Activated CD4-positive, alpha-beta T cell treated with anti-CD3 and anti-CD28 coated beads, Interleukin-2, amount 50 U/mL, for 1 hour (primary cell): ENCODE measurements around the gene HOXB6.

Experiments used
- DNase-seq: peaks from one replicate; pipeline ENCODE4 v3.0.0-alpha.2; 2020

Gene HOXB6

DNA sequence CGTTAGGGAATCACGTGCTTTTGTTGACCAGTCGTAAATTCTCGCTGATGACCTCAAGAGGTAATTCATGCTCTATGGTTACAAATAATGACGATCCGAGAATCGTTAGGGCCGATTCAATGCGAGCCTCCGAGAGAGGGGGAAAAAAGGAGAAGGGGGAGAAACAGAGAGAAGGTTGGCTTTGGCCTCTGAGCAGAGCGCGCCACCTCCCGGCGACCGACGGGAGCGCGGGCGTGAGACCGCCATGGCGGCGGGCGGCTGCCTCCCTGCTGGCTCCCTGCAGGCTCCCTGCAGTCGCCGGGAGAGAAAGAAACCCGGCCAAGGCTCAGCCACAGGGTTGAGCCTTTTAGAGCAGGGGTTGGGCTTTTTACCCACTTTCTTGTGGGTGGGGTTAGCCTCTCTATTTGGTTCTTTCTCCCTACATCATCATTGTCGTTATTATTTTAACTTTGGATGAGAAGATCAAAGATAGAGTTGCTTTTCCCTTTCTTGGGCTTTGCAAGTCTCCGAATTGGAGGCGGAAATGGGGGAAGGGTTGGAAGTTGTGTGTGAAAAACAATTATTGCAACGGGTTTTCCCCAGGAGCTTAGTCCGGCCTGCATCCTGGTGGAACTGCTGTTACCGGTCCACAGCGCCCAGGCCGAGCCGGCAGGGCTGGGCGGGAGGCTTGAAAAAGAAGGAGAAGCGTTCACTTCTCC lies 10.8 kb downstream of the HOXB6 start:
- DNase-seq = peak; percentile 82

DNA sequence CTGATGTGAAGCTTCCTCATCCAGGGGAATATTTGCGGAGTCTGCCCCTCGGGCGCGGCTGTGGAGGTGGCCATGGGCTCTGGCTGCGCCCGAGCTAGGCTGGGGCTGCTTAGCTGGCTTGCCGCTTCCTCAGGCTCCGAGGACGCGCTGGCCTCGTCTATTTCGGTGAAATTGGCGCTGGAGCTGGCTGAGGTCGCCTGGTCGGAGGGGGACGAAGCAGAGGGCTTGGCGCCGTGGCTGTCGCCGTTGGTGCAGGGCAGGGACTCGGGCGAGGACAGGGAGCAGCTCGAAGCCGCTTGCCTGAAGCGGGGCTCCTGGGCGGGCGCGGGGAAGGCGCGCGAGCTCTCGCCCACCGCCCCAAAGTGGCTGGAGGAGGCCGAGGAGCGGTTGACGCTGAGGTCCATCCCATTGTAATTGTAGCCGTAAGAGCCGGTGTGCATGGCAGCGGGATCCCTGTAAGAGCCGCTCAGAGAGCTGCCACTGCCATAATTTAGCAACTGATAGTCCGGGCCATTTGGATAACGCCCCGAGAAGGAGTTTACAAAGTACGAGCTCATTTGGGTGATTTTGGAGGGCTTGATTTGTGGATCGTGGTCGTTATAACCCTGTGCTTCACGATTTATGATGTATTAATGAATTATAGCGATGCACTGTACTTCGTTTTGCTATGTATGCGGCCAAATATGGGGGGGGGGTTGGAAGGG lies 11.5 kb downstream of the HOXB6 start, which contains the start of gene HOXB5:
TSS of gene HOXB5 (minus strand) at position 654 of the 704 bp plus-strand sequence. CDS start at position 557, 97 bp downstream.
- no peak for DNase-seq

DNA sequence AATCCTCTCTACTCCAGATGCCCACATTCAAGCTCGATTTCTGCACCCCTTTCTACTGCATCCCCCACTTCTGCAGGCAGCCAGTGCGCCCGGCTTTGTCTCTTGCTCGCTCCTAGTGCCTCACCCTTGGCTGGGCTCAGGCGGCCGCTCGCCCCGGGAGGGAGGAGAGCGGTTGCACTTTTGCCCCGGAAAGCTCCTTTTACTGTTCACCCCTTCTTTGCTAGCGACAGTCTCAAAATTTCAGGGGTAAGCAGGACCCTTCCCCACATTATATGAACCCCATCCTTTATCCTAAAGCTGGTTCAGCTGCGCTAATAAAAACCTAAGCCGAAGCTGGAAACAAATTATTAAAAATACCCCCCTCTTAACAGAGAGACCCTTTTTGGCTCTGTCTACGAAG lies 12.2 kb downstream of the HOXB6 start:
- no peak for DNase-seq

DNA sequence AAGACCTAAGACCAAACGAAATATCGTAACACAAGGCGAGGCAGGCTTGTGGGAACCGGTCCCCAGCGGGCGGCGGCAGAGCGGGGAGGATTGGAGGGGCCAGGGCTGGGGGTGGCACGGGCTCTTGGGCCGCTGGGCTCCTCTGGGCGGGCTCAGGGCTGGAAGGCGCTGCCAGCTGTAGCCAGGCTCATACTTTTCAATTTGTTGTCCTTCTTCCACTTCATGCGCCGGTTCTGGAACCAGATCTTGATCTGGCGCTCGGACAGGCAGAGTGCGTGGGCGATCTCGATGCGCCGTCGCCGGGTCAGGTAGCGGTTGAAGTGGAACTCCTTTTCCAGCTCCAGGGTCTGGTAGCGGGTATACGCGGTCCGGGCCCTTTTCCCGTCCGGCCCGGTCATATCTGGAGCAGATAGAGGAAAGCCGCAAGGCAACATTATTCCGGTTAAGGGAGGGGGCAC lies 12.7 kb downstream of the HOXB6 start:
- no peak for DNase-seq

DNA sequence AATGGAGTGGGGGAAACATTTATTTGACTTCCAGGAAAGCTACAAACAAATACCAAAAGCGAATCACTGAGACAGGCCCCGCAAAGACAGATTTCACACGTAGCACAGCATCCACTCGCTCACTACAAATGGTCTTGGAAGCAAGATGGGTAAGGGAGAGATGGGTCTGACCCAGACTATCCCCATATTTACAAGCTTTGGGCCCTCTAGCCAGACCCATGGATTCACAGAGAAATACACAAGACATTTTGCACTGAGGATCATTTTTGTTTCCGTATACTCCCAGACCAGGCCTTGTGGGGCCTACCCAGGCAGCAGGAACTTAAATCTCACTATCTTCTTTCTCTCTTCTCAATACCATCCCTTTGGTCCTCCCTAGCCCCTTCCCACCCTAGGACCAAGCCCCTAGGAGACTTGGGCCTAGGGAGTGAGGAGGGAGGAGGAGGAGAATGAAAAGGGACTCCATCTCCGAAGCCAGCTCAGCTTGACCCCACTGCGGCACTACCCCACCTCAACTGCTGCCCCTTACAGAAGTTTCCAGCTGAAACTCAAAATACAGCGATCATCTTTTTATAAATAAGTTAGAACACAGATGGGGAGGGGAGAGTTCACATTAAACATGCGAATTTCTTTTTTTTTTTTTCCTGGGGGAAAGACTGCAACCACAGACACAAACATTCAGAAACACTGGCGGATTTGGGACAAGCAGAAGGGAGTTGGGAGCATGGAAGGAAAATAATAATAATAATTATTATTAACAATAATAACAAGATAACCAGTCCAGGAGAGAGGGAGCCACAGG lies 13.3 kb downstream of the HOXB6 start:
- DNase-seq = no peak

DNA sequence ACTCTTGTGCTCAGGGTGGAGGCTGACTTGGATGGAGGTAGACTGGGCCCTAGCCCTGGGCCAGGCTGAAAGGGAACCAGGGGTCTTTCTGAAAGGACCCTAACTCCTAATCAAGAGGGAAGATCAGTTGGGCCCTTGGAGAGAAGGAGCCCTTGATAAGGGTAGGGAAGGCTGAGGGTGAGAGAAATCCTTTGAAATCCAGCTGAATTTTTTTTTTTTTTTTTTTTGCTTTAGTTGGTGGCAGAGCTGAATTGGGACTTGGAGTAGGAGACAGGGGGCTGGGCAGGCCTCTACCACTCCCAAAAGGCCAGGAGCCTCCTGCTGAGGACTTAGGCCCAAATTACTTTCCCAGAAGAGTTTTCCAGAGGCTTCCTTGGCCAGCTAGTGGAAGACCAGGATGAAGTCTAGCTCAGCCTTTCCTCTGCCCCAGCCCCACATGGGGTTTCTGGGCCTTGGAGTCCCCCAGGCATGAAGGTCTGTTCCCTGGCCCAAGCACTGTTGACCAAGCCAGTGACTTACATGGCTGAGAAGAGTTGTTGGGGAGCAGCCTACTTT lies 14.1 kb downstream of the HOXB6 start:
- no peak for DNase-seq

DNA sequence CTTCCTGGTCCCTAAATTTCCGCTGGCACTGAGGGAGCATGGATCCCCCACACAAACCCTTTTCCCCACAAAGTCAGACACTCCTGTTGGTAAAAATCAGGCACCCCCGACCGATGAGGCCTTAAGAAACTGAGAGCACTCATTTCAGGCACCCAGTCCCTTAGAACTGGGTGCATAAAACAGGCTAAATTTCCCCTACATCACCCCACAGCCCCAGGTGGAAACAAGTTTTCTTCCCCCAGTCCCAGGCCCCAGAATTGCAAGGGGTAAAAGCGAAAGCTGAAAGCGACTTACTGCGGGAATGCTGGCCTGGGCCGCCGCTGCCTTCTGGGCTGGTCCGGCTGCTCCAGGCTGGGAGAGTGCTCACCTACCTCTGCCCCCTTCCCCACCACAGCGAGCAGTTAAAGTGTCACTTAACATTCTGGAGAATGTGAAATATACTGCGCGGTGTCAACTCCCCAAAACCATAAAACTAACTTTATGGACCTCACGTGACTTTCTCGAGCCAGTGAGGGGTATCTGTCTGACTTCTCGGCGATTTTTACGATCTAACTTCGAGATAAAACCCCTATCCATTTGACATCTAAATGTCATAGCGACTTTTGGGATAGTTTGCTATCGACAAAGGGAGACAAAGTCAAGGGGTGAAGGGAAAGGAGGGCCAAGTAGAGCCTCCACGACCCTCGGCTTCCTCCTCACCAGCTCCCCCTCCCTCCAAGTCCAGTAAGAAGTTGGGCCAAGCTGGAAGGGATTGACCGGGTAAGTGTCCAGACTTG lies 14.8 kb downstream of the HOXB6 start, which contains the start of gene HOXB3:
TSS of gene HOXB3 (minus strand) at position 411 of the 776 bp plus-strand sequence. CDS start 37,767 bp downstream, outside the sequence.
- no peak for DNase-seq

DNA sequence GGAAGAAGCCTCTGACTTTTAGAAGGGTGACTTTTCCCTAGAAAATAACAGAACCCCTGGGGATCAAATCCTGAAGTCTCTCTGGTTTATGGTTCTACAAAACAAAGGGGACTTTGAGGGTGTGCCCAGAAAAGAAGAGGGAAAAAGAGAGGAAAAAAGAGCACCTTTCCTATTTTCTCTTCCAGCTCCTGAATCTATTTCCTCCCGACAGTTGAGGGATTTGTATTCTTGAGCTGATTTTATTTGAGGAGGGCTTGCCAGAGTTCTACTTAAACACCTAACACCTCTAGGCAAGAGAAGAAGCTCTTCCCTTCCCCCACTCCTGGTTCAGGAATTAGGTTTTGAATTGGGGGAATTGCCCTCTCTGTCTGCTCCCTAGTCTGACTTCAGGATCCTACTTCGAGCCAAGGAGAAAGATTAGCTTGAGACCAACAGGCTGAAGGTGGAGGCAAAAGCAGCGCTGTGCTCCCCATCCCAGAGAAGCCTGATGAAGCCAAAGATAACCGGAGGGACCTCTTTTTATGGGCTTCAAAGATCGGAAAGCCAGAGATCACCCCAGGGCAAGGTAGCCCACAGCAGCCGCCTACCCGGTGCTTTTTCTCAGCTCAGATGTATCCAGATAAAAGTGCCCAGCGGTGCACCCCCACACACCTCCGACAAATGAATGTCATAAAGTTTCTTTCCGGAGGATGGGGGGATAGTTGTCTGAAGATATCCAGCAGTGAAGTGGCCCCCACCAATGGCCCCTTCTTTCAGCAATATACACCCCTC lies 15.5 kb downstream of the HOXB6 start:
- DNase-seq = no peak

DNA sequence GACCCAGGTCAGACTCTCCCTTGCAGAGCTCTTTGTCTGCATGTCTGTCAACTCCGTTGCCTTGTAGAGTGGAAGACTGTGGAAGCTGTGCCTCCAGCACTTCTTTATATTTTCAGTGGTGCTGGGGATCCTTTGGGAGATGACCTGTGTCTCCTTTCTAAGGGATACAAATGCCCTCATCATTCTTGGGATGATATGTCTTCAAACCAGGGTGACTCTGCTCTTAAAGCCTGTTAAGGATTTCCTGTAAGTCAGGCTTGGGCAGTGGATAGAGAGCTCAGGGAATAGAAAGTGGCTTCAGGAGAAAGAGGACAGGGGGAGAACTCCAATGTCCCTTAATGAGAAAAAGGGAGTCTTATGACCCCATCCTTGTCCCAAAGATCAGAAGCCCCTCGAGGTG lies 16.3 kb downstream of the HOXB6 start:
- DNase-seq = no peak

DNA sequence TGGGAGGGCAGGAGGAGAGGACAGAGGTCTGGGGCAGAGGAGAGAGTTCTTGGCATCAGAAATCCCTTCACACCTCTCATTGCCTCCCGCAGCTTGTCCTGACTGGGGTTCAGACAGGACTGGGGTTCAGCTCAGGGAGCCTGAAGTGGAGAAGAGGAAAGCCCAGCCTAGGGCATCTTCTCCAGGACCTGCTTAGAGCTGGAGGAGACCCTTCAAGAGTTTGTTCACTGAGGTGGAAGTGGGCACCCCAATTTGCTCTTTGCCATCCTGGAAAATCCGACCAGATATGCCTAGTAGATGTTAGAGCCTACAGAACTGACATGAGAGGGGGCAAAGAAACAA lies 16.7 kb downstream of the HOXB6 start:
- no peak for DNase-seq

DNA sequence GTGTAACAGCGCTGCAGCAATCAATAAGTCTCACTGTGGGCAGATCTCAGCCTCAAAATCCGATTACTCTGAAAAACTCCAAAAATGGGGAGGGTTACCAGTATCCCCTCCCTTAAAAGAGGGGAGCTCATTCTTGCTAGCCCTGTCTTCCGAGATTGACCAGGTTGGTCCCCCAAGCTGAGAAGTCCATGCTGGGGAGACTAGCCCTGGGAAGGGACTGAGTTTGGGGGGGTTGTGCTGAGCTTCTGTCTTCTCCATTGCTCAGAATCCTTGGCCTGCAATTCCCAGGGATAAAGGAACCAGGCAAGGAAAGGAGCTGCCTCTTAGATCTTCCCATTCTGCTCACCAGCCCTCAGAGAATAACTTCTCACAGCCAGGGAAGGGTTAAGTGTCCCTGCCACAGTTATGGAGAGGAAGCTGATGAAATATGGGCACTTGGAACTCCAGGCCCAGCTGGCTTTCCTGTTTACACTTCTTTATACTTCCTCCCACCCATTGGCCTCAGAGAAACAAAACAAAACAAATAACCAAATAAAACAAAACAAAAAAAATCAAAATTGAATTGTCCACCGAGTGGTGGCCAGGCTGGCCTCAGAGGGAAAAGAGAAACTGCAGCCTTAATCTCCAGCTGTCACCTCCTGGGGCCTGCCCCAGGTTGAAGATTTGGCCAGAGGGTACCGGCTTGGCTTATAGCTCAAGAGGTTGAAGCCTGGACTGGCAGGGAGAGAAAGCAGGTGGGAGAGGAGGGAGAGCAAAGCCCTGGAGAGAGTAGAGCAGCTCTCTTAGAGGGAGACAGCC lies 17.3 kb downstream of the HOXB6 start:
- DNase-seq = no peak

DNA sequence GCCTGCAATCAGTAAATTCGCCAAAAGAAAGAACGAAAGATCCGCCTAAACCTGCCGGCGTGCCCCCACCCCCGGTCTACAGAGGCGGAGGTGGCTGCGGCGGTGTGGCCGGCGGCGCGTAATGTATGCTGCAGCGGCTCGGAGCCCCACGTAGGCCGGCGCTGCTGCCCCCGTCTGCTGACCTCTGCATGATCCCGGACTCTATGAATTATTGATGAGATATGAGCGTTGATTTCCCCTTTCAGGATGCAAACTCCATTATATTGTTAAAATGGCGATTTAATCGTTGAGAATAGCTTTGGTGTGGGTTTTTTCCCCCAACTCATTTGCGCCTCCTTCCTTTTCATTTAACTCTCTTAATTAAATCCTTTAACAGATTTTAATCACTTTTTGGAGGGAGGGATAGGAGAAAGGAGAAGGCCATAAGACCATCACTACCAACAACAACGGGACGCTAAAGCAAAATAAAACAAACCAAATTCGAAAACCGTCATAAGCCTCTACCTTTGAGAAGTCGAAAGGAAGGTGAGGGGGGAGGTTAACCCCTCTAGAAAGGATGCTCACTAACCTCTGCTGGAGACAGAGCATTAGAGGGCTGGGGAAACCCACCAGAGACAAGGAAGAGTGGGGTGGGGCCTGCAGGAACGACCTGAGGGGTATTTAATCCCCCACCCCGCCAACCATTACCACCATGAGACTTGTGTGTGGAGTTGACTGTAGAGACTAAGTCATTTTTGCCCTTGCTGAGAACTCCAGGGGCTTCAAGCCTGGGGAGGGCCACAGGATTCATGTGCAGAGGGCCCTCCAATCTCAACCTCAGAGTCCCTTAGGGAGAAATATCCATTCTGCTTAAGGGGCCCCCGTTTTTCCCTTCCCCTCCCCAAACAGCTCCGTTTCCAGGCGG lies 18.2 kb downstream of the HOXB6 start:
- no peak for DNase-seq

DNA sequence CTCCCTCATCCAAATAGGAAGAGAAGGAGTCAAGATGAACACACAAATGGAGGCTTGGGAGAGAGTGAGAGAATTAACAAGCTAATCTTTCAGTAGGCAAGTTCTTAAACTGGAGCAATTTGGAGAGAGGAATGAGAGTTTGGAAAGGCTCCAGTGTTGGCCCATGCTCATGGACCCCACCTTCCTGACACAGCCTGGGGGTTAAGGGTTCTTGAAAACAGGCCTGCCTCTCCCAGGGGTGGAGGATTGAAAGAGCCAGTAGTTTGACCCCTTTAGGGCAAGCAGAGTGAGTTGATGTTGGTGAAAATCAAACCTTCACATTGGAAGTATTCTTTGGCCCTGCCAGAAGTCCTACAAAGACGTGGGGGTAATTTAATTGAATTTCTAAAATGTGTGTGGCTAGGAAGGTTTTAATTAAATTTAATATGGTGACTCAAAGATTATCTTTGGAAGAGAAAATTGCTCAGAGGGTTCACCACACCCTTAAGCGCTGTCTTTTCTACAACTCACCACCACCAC lies 20.5 kb downstream of the HOXB6 start:
- no peak for DNase-seq

DNA sequence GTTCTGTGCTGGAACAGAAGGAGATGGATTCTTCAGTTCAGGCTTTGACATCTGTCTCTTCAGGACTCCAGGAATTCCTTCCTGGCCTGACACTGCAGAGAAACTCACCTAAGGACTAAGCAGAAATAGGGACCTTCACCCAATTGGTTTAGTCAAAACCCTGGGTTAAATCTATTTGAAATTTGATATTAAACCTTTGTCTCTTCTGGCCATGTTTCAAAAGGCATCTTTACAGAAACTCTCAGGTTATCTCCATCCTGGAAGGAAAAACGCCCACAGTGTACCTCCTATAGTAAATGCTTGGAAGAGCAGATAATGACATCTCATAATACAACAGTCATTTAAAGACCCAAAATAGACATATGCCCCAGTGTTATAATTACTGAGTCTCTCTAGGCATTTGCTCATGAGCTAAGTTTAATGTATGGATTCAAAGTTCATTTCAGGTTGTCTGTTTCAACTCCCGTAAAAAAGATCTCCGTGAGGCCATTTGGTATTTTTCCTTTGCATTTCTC lies 21.0 kb downstream of the HOXB6 start:
- DNase-seq = no peak

DNA sequence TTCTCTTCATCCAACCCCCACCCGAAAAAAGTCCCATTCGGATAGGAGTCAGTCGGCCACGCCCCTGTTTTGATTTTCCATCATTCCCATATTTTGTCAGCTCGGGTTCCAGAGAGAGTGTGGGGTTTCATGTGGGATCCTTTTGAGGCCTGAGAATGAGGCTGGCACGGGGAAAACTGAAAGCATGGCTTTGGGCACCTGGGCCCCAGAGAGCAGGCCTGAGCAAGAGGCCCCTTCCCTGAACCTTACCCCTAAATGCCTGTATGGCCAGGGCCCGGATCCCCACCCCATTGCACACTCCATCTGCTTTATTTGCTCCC lies 22.1 kb downstream of the HOXB6 start:
- DNase-seq = no peak

DNA sequence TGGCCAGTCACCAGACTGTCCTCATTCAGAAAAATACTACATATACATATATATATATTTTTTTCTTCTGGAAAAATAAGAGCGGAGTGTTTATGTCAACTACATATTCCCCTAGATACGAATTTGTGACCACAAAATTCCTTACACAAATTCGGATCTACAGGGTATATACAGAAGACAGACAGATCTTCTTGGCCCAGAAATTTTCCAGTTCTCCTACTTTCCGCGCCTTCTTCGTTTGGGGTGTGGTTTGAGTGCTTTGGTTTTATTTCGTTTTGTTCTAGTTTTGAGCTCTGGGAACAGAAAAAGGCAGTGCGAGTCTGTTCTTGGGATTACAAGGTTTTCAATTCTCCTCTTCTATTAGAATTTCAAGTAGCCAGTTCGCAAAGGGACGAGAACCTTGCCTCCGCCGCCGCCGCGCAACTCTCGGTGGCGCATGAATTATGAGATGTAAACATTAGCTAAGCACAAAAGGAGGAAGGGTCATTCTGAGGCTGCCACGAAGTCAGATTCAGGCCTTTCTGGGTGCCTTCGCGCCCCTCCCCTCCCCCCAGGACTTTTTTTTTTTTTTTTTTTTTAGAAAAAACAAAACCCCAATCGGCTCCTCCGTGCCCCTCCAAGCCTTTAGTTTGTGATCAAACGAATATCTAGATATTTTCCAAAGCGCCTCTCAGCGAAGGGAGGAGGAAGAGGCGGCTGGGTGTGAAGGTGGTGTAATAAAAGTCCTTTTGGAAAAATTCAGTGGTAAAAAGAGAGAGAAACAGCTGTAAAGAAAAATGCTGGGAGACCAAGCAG lies 24.8 kb downstream of the HOXB6 start:
- no peak for DNase-seq

DNA sequence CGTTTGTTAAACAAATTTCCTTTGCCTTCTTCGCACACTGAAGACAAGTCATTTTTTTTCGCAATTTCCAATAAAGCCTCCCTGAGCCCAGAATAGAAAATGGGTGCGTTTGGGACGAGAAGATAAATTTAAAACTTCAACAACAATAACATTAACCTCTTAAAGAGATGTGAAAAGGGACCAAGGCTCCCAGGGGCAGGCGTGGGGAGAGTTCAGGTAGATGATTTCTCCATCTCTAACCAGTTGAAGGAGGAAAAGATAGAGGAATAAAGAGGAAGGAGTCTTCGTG lies 25.4 kb downstream of the HOXB6 start:
- DNase-seq = no peak

DNA sequence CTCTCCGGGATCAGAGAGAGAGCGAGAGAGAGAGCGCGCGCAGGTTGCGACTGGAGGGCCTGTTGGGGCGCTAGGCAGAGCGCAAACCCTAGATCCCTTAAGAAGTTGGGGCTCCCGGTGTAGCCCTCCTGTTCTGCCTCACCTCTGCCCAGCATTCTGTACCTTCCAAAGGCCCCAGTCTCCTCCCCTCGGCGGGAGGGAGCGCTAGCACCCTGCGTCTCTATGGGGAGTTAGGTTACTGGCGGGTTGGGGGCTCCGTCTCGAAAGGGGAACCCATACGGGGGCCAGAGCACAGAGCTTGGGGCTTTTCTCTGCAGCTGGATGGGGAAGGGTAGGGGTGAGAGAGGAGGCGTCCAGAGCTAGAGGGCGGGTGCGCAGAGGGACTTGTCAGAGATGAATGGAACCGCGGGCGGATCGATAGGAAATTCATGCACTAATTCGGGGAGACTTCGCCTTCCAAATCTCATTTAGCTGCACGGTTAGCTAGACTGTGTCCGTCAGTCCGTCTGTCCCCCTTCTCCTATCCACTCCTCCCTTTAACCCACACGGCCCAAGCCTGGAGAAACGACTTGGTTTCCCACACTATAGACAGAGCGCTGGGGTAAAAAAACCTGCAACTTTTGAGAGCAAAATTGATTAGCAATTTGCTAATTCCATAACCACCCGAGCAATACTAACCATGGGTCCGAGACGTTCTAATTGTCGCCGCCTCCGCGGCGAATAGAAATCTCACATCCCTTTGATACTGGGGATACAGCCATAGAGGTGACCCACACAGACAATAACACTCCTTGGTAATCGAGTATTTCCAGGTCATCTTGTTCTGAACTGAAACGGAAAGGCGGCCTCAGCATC lies 25.9 kb downstream of the HOXB6 start:
- DNase-seq = no peak
